Upper lobe of left lung (tissue), 4 donors: ENCODE measurements around the gene TEKT5.

Experiments
- EP300 ChIP-seq, 4 donors: sonication (generic); formaldehyde crosslinking; IDR thresholded peaks; one replicate each; pipeline ENCODE4 v1.5.1; 2017; ENCODE audit warnings: antibody characterized with exemption in 4 of 4, control low read depth in 2 of 4
- POLR2AphosphoS5 ChIP-seq, 2 donors: sonication (generic); formaldehyde crosslinking; IDR thresholded peaks; one replicate each; pipeline ENCODE4 v1.5.1; 2017; ENCODE audit warnings: antibody characterized with exemption in 2 of 2
- TF ChIP-seq, protein P1 (sequence below), 6 experiments: fragments of 450-650 bp in 4 of 6; fragments of 200-600 bp in 2 of 6; sonication (generic) in 2 of 6; IDR thresholded peaks; one replicate each; pipeline ENCODE4 v1.5.1; 2016 to 2019; ENCODE audit warnings: antibody characterized with exemption in 6 of 6

DNA sequence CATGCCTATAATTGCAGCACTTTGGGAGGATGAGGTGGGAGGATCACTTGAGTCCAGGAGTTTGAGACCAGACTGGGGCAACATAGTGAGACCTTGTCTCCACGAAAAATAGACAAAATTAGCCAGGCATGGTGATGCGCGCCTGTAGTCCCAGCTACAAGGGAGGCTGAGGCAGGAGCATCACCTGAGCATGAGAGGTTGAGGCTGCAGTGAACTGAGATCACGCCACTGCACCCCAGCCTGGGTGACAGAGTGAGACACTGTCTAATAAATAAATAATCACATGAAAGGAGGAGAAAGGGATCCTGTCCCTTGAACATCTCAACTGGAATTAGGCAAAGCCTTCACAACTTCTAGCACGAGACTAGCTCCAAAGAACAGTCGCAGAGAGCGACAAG is 53.2 kb downstream of the TEKT5 start:
- TF ChIP-seq, protein P1, sequence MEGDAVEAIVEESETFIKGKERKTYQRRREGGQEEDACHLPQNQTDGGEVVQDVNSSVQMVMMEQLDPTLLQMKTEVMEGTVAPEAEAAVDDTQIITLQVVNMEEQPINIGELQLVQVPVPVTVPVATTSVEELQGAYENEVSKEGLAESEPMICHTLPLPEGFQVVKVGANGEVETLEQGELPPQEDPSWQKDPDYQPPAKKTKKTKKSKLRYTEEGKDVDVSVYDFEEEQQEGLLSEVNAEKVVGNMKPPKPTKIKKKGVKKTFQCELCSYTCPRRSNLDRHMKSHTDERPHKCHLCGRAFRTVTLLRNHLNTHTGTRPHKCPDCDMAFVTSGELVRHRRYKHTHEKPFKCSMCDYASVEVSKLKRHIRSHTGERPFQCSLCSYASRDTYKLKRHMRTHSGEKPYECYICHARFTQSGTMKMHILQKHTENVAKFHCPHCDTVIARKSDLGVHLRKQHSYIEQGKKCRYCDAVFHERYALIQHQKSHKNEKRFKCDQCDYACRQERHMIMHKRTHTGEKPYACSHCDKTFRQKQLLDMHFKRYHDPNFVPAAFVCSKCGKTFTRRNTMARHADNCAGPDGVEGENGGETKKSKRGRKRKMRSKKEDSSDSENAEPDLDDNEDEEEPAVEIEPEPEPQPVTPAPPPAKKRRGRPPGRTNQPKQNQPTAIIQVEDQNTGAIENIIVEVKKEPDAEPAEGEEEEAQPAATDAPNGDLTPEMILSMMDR (IDR thresholded peaks at IDR 0.05): no peak
- TF ChIP-seq POLR2AphosphoS5 (IDR thresholded peaks at IDR 0.05) (no peak), EP300 (IDR thresholded peaks at IDR 0.05) (no peak)
